ENCODE data around the gene MACROD2. TPM values are rescaled to one million over a fixed set of nuclear protein-coding genes. Genes with fewer than 3 reads are reported as not detected.

MACROD2 gene
- total RNA-seq, 4 donors from 2014 or later: 2.9 to 11.3 (median 8.0) TPM

DNA sequence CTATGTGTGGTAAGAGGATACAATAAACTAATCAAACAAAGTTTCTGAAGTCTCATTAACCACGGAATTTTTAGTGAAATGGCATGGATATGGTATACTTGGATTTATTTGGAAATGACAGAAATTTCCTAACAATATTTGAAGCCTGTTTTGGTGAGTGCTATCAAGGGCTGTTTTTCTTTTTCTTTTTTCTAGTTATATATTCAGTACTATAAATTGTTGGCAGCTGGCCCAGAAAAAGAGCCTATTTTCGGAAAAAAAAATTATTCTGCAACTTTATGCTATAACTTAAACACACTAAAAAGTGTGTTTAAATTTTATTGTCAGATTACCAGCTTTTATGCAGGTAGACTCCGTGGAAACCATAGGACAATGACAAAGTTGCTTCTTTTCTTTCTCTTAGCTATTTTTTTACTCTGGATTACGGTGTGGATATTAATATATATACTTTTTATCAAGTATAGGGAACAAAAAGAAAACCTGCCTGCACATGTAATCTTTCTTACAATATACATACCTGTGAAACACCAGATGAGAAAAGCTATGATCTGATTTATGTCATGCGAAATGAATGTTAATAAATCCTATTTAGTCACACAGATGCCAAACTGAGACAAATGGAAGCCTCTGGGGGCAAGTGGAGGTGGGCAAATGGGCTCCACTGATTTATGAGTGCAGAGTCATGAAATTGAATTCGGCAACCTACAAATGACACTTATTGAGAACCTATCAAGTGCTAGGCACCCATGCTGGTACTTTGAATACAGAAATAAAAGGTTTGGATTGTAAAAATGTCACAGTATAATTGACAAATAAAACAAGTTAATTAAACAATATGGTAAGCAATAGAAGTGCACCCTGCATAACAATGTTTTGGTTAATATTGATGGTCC is 1261.6 kb downstream of the MACROD2 start:
- TF ChIP-seq, protein P1, sequence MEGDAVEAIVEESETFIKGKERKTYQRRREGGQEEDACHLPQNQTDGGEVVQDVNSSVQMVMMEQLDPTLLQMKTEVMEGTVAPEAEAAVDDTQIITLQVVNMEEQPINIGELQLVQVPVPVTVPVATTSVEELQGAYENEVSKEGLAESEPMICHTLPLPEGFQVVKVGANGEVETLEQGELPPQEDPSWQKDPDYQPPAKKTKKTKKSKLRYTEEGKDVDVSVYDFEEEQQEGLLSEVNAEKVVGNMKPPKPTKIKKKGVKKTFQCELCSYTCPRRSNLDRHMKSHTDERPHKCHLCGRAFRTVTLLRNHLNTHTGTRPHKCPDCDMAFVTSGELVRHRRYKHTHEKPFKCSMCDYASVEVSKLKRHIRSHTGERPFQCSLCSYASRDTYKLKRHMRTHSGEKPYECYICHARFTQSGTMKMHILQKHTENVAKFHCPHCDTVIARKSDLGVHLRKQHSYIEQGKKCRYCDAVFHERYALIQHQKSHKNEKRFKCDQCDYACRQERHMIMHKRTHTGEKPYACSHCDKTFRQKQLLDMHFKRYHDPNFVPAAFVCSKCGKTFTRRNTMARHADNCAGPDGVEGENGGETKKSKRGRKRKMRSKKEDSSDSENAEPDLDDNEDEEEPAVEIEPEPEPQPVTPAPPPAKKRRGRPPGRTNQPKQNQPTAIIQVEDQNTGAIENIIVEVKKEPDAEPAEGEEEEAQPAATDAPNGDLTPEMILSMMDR (IDR thresholded peaks at IDR 0.05; ENCODE audit: low read depth): no peak

DNA sequence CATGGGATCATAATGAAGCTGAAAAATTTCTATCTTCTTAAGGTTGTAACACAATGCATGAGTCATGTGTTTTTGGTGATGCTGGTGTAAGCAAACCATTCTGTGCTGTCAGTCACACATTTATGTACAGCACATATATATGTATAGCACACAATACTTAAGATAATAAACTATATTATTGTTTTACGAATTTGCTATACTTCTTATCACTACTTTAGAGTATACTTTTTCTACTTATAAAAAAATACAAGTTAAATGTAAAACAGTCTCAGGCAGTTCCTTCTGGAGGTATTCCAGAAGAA is 1262.2 kb downstream of the MACROD2 start:
- TF ChIP-seq, protein P1 (IDR thresholded peaks at IDR 0.05; ENCODE audit: low read depth): no peak

DNA sequence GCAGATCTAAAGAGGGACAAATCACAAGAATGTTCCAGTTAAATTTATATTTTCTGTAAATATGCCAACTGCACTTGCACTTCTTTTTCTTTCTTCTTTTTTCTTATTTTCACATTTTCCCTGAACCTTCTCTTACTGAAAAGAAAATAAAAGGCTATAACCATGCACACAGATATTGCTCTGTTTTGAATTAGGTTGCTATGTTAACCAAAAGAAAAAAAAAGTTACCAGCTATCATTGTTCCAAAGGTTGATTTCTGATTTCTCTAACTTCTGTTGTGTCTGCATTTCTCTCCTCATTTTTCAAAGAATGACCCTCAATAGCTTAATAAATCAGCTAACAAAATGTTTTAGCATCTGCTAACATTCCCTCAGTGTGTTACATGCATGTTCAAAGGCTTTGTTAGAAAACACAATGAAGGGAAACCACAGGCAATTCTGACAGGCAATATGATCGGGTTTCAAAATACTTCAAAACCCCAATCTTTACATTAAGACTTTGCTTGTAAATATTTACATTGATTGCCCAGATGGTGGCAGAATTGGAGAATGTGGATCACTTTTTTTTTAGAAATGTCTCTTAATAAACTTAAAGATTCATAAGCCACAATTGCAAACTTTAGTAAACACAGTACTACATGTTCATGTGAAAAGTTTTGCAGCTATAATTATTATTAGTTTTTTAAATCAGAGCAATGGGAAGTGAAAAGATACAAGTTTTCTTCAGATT is 1270.4 kb downstream of the MACROD2 start:
- TF ChIP-seq, protein P1 (IDR thresholded peaks at IDR 0.05; ENCODE audit: low read depth): no peak

DNA sequence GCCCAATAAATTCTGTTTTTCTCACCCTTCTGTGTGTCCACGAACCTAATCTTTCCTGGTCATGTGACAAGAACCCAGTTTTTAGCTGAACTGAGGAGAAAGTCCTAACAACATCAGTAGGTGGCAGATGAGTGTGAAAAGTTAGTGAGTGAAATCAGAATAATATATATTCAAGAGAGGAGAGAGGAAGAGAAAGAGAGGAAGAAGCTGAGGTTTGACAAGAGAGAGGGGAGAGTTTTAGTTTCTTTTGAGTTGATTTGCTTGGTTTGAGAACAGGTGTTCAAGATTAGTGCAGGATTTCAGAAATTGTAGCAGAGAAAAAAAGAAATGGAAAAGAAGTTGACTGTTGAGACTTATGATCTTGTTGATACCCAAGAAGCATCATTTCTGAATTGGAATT is 1272.6 kb downstream of the MACROD2 start:
- TF ChIP-seq, protein P1 (IDR thresholded peaks at IDR 0.05; ENCODE audit: low read depth): no peak

DNA sequence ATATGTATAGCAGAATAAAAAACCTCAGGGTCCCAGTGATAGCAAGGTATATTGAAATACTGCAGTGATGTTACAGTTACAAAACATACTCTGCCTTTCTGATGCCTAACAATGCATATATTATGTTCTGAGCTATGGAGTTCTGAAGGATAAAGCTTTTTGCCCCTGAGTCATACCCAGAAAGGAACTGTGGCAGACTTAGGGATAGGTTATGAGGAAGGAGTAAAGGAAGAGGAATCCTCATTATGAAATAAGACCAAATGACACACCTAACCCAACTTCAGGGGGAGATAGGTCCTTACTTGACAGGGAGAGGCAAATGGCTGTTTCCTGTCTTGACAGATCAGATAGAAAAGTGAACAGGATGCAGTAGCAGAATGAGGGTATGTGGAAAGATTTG is 1282.7 kb downstream of the MACROD2 start:
- TF ChIP-seq, protein P1 (IDR thresholded peaks at IDR 0.05; ENCODE audit: low read depth): no peak

DNA sequence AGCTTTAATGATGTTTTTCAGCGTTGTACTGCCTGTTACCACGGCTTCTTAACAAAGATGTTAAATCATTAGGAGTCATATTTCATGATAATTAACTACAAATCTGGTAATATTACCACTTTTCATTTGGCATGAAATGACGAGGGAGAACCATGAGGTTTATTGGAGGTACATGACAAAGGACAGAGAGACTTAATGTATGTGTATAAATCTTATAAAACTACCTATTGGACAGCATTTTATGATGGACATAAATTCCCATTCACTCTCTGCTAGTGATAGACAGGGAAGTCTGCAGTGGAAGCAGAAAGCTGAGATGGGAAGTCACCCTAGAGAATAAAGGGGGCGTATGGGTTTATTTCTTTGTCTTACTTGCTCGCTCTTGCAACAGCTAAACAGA is 1292.0 kb downstream of the MACROD2 start:
- TF ChIP-seq, protein P1 (IDR thresholded peaks at IDR 0.05; ENCODE audit: low read depth): no peak

DNA sequence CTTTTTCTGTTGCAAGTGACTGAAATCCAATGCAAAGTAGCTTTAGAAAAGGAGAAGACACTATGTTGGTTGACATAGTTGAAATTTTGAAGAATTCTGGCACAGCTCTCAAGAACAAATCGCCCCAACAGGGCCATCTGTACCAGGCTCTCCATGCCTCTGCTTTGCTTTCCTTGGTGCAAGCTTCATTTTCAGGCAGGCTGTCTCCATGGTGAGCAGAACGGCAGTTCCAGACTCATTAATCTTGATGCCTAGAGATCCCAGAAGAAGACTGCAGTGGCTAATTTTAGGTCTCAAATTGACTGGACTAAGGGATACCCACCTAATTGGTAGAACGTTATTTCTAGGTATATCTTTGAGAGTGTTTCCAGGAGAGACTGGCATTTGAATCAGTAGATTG is 1292.8 kb downstream of the MACROD2 start:
- TF ChIP-seq, protein P1 (IDR thresholded peaks at IDR 0.05; ENCODE audit: low read depth): no peak

Measured in subcutaneous adipose tissue (tissue), 4 donors.